GM18520 (cell line): ENCODE data around the gene TMTC2.

Experiments
- ATAC-seq: cut with Tn5 transposase; IDR thresholded peaks from one replicate; pipeline ENCODE4 v1.9.1; 2021; ENCODE audit not compliant: unreplicated experiment

The TMTC2 gene

GRCh38 chr12:82675246-82675645, 11.5 kb upstream of the TMTC2 start:
- ATAC-seq = no peak

- ATAC-seq = no peak
Observed at GRCh38 chr12:82682326-82682725, 4.4 kb upstream of the TMTC2 start.

- ATAC-seq = no peak
Observed at GRCh38 chr12:82682851-82683261, 3.9 kb upstream of the TMTC2 start.

GRCh38 chr12:82685790-82686167, 927 bp upstream of the TMTC2 start:
- peak; percentile 60 for ATAC-seq

GRCh38 chr12:82687021-82688011, 610 bp downstream of the TMTC2 start:
- ATAC-seq = peak; percentile 10

- ATAC-seq = no peak
Observed at GRCh38 chr12:82688035-82688501, 1.4 kb downstream of the TMTC2 start.

GRCh38 chr12:82688596-82688995, 1.9 kb downstream of the TMTC2 start:
- no peak for ATAC-seq

- ATAC-seq = no peak
Observed at GRCh38 chr12:82690006-82690405, 3.3 kb downstream of the TMTC2 start.

- ATAC-seq = no peak
Observed at GRCh38 chr12:82691513-82691912, 4.8 kb downstream of the TMTC2 start.

GRCh38 chr12:82694276-82694675, 7.6 kb downstream of the TMTC2 start:
- ATAC-seq = no peak

- ATAC-seq = no peak
Observed at GRCh38 chr12:82694970-82695369, 8.3 kb downstream of the TMTC2 start.

- no peak for ATAC-seq
Observed at GRCh38 chr12:82695531-82695930, 8.8 kb downstream of the TMTC2 start.

- no peak for ATAC-seq
Observed at GRCh38 chr12:82696543-82696942, 9.8 kb downstream of the TMTC2 start.

GRCh38 chr12:82698708-82699564, 12.2 kb downstream of the TMTC2 start:
- ATAC-seq = no peak

- ATAC-seq = no peak
Observed at GRCh38 chr12:82705774-82706173, 19.1 kb downstream of the TMTC2 start.

GRCh38 chr12:82708061-82708879, 21.6 kb downstream of the TMTC2 start:
- no peak for ATAC-seq

- ATAC-seq = no peak
Observed at GRCh38 chr12:82709794-82710355, 23.2 kb downstream of the TMTC2 start.

- no peak for ATAC-seq
Observed at GRCh38 chr12:82710741-82711140, 24.0 kb downstream of the TMTC2 start.

- ATAC-seq = no peak
Observed at GRCh38 chr12:82714427-82714826, 27.7 kb downstream of the TMTC2 start.

GRCh38 chr12:82721726-82722125, 35.0 kb downstream of the TMTC2 start:
- no peak for ATAC-seq
